SW 1271 (cell line): Measurements from ENCODE around the gene HOMER3.
"Not testable (repeated sequence)": the region's sequence is repeated elsewhere in the genome, so short reads cannot be mapped to it uniquely, and the experiment has no call there.

Source experiments
- DNase-seq, 2 experiments: peaks; one replicate each; lab custom pipeline; 2025; lab: John Stamatoyannopoulos, UW

Gene HOMER3

GRCh38 chr19:18954094-18954493 is 13.1 kb upstream of the HOMER3 start:
- no peak for DNase-seq

- DNase-seq, result not testable (repeated sequence)
These were observed 11.5 kb upstream of the HOMER3 start for GRCh38 chr19:18952364-18953003.

- no peak for DNase-seq
These were observed 10.8 kb upstream of the HOMER3 start for GRCh38 chr19:18951721-18952281.

GRCh38 chr19:18949858-18950257 is 8.8 kb upstream of the HOMER3 start:
- no peak for DNase-seq

- no peak for DNase-seq
These were observed 7.9 kb upstream of the HOMER3 start for GRCh38 chr19:18948976-18949356.

GRCh38 chr19:18948075-18948975 is 7.3 kb upstream of the HOMER3 start:
- DNase-seq, result no peak

- no peak for DNase-seq
These were observed 5.9 kb upstream of the HOMER3 start for GRCh38 chr19:18946918-18947317.

GRCh38 chr19:18946335-18946734 is 5.3 kb upstream of the HOMER3 start:
- no peak for DNase-seq

- no peak for DNase-seq
These were observed 4.3 kb upstream of the HOMER3 start for GRCh38 chr19:18945297-18945696.

GRCh38 chr19:18943465-18943864 is 2.4 kb upstream of the HOMER3 start:
- DNase-seq, result no peak

GRCh38 chr19:18942692-18943091 is 1.7 kb upstream of the HOMER3 start:
- no peak for DNase-seq

GRCh38 chr19:18941628-18942354 is 774 bp upstream of the HOMER3 start:
- no peak for DNase-seq

GRCh38 chr19:18939922-18940768 is 872 bp downstream of the HOMER3 start:
- DNase-seq, result peak in 1 of 2 experiments; percentile 19

GRCh38 chr19:18939163-18939562 is 1.9 kb downstream of the HOMER3 start:
- DNase-seq, result no peak

- no peak for DNase-seq
These were observed 7.7 kb downstream of the HOMER3 start for GRCh38 chr19:18933297-18933696.

- DNase-seq, result peak in 1 of 2 experiments; percentile 22
These were observed 8.7 kb downstream of the HOMER3 start for GRCh38 chr19:18932216-18932841.

- no peak for DNase-seq
These were observed 9.5 kb downstream of the HOMER3 start for GRCh38 chr19:18931316-18932162.

- no peak for DNase-seq
These were observed 11.7 kb downstream of the HOMER3 start for GRCh38 chr19:18929311-18929710.

- no peak for DNase-seq
These were observed 12.8 kb downstream of the HOMER3 start for GRCh38 chr19:18928018-18928805.
